Left ventricle myocardium inferior (tissue), 1 donor: ENCODE measurements around the gene EBNA1BP2. TPM values are rescaled to one million over a fixed set of nuclear protein-coding genes. Genes with fewer than 3 reads are reported as not detected.
"Not testable (repeated sequence)": the region's sequence is repeated elsewhere in the genome, so short reads cannot be mapped to it uniquely, and the experiment has no call there.

ENCODE experiments used
- DNase-seq: peaks from one replicate; pipeline ENCODE4 v3.0.0-alpha.2; 2020
- H3K27ac ChIP-seq: fragments of 200-600 bp; replicated peaks from 2 replicates; pipeline ENCODE4 v1.8.0; 2021
- H3K27me3 ChIP-seq: fragments of 200-600 bp; 2 replicates; pipeline ENCODE4 v1.8.0; 2021; ENCODE audit warnings: low read depth
- H3K36me3 ChIP-seq: fragments of 200-600 bp; 2 replicates; pipeline ENCODE4 v1.8.0; 2021
- H3K4me1 ChIP-seq: fragments of 200-600 bp; 2 replicates; pipeline ENCODE4 v1.8.0; 2021
- H3K4me3 ChIP-seq: fragments of 200-600 bp; 2 replicates; pipeline ENCODE4 v1.8.0; 2021; ENCODE audit warnings: mild to moderate bottlenecking, moderate library complexity
- H3K9me3 ChIP-seq: fragments of 200-600 bp; replicated peaks from 2 replicates; pipeline ENCODE4 v1.8.0; 2021
- CTCF ChIP-seq: fragments of 200-600 bp; IDR thresholded peaks from 2 replicates; pipeline ENCODE4 v1.8.0; 2021; ENCODE audit warnings: antibody characterized with exemption, mild to moderate bottlenecking, borderline replicate concordance
- intact Hi-C: fragments of 100-400 bp; cut with micrococcal nuclease; formaldehyde crosslinking; loops from one replicate; pipeline ENCODE4 v1.11.0; 2022
- long read RNA-seq: library from polyadenylated mRNA; unstranded; transcript quantifications from one replicate; pipeline ENCODE4 v2.0.0, GENCODE V29; 2021
- total RNA-seq: library from RNA; stranded (reverse); fragmentation: NEBNext Ultra II Directional; extraction: Animal tissue kit (Norgen Biotek cat#: 25700); gene quantifications from one replicate; pipeline ENCODE4 v1.2.1, GENCODE V29; 2021
- donor health status: DM: no; HTN: yes; CAD: no; lungs with severe emphysema.

Gene EBNA1BP2
- 29.8 TPM for total RNA-seq
- long read RNA-seq, transcript EBNA1BP2-201 (9 exons, 1,322 nt) = major isoform, 31 of 35 reads
- long read RNA-seq, partial matches to known transcripts = 2 of 35 reads
- long read RNA-seq, other reads (novel, unspliced or antisense) = 2 of 35 reads

GRCh38 chr1:43171876-43172526, at the start of gene EBNA1BP2, which contains the start of gene CFAP57:
Gene EBNA1BP2, minus strand, starts transcription at chr1:43172290. Its CDS starts 172 bp downstream, at chr1:43172118.
Gene CFAP57, plus strand, starts transcription at chr1:43172330. Its CDS starts 424 bp downstream, at chr1:43172754.
- no peaks in the 10 kb centered on the region for H3K9me3 ChIP-seq
- no peak for TF ChIP-seq CTCF
- H3K27ac ChIP-seq = peak within 1 kb of the TSS; percentile 60
- H3K27me3 ChIP-seq = peaks cover 16% of the 10 kb centered on the region
- peak within 1 kb of the TSS; percentile 84 for H3K4me3 ChIP-seq
- H3K4me1 ChIP-seq = peaks cover 20% of the 10 kb centered on the region
- DNase-seq = peak; percentile 84
- H3K36me3 ChIP-seq = peaks cover 38% of the 10 kb centered on the region
- intact Hi-C loops = no loop called here

GRCh38 chr1:43221797-43222196, 49.7 kb upstream of the EBNA1BP2 start:
- H3K4me3 ChIP-seq = no peak overlapping the region
- H3K9me3 ChIP-seq = no peaks in the 10 kb centered on the region
- H3K4me1 ChIP-seq = peaks cover 8% of the 10 kb centered on the region
- TF ChIP-seq CTCF = no peak
- no peak for DNase-seq
- intact Hi-C loops = loop anchor here (10.0 kb wide), 1 partner anchor 163 kb away; the partner anchor contains the start of genes MED8 and SZT2
- H3K27ac ChIP-seq = no peak overlapping the region
- no peaks in the 10 kb centered on the region for H3K36me3 ChIP-seq
- H3K27me3 ChIP-seq = no peaks in the 10 kb centered on the region

DNA sequence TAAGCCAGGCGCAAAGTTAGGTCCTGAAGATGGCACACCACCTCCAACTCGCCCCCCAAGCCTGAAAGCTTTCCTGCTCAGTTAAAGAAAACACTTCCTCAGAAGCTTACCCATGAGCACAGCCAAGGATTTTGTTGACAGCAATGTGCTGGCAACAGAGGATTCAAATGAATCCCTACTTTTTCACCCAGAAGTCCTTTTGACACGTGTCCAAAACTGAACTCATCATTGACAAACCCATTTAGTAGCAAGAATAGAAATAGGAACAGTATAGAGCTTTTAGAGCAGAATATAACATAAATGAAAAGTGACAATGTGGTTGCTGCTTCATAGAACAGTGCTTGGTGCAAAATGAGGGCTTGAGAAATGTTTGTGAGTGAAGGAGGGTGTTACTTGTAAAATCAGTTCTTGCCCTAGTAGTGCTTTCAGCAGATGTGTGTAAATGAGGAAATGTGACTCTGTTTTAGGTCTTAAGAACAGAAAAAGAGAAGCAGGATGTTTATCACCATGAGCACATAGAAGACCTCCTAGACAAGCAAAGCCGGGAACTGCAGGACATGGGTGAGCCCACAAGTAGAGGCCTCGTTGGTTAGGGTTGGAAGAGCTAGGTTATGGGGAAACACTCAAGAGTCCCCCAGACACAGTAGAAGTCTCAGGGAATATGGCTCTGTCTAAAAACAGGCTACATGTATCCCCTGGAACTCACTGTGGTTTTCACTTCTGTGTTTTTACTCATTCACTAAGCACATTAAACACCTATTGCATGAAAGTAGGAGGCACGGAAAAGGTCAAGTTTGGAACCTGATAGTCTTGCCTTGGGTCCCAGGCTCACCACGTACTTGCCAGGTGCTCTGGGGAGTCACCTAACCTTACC, 49.1 kb upstream of the EBNA1BP2 start:
- Histone ChIP-seq H3K4me3 (no peak overlapping the region), H3K36me3 (no peaks in the 10 kb centered on the region), H3K27ac (no peak overlapping the region), H3K27me3 (no peaks in the 10 kb centered on the region), H3K9me3 (no peaks in the 10 kb centered on the region), H3K4me1 (peaks cover 8% of the 10 kb centered on the region)
- intact Hi-C loops = loop anchor here (10.0 kb wide), 1 partner anchor 164 kb away; the partner anchor contains the start of genes MED8 and SZT2
- DNase-seq = no peak
- no peak for TF ChIP-seq CTCF

- no peak for DNase-seq
- intact Hi-C loops = no loop called here
- H3K9me3 ChIP-seq = no peaks in the 10 kb centered on the region
- no peak for TF ChIP-seq CTCF
- no peaks in the 10 kb centered on the region for H3K36me3 ChIP-seq
- H3K4me1 ChIP-seq = no peaks in the 10 kb centered on the region
- H3K27me3 ChIP-seq = no peaks in the 10 kb centered on the region
- no peak overlapping the region for H3K4me3 ChIP-seq
- H3K27ac ChIP-seq = no peak overlapping the region
These were observed 45.7 kb upstream of the EBNA1BP2 start for GRCh38 chr1:43217747-43218146.

GRCh38 chr1:43214501-43215444, 42.7 kb upstream of the EBNA1BP2 start:
- no peak for TF ChIP-seq CTCF
- DNase-seq = no peak
- Histone ChIP-seq H3K4me3 (no peak overlapping the region), H3K36me3 (no peaks in the 10 kb centered on the region), H3K27me3 (no peaks in the 10 kb centered on the region), H3K27ac (no peak overlapping the region), H3K4me1 (no peaks in the 10 kb centered on the region), H3K9me3 (no peaks in the 10 kb centered on the region)
- intact Hi-C loops = no loop called here

DNA sequence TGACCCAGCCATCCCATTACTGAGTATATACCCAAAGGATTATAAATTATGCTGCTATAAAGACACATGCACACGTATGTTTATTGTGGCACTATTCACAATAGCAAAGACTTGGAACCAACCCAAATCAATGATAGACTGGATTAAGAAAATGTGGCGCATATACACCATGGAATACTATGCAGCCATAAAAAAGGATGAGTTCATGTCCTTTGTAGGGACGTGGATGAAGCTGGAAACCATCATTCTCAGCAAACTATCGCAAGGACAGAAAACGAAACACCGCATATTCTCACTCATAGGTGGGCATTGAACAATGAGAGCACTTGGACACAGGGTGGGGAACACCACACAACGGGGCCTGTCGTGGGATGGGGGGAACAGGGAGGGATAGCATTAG, 36.2 kb upstream of the EBNA1BP2 start:
- DNase-seq, H3K36me3 ChIP-seq, intact Hi-C loops: not testable (repeated sequence)

More for the DNA sequence above, 36.2 kb upstream of the EBNA1BP2 start:
- not testable (repeated sequence) for H3K27me3 ChIP-seq, H3K27ac ChIP-seq, H3K4me3 ChIP-seq
- Histone ChIP-seq H3K4me1 (peaks cover 29% of the 10 kb centered on the region), H3K9me3 (peaks cover 11% of the 10 kb centered on the region)
